ENCODE measurements around the gene USP4. TPM values are rescaled to one million over a fixed set of nuclear protein-coding genes. Genes with fewer than 3 reads are reported as not detected.

Gene USP4
- total and polyA plus RNA-seq, 2 of the 8 experiments (the other 6 are each of a cell fraction or from before 2014, with no cell fraction given): 16.0 to 27.8 TPM

- H3K18ac ChIP-seq (ENCODE audit: extremely low read depth, low read length): no peak overlapping the region
- no peak overlapping the region for H4K5ac ChIP-seq (ENCODE audit: insufficient read length, low read depth, low read length)
- peaks cover 0 to 14% of the 10 kb centered on the region in 2 experiments; a peak in 2 of 4 replicates for H3K79me2 ChIP-seq (ENCODE audit: control insufficient read depth in 1 of 2, insufficient read depth in 2 of 2, low read length in 2 of 2)
- no peaks in the 10 kb centered on the region for H4K20me1 ChIP-seq (replicated peaks in 1 of 2; ENCODE audit: control insufficient read depth in 1 of 2, insufficient read depth in 2 of 2, low read length in 2 of 2)
- no peaks in the 10 kb centered on the region for H3K9me3 ChIP-seq (ENCODE audit: insufficient read depth in 2 of 2, low read depth in 1 of 2, low read length in 1 of 2)
- H3K56ac ChIP-seq (replicated peaks; ENCODE audit: insufficient read length, low read depth, low read length): no peak overlapping the region
- H2BK12ac ChIP-seq (ENCODE audit: low read depth, low read length): no peak overlapping the region
- H3K4me1 ChIP-seq (replicated peaks in 1 of 4; ENCODE audit: control insufficient read depth in 3 of 4, insufficient read depth in 4 of 4, low read length in 3 of 4): peaks cover 0 to 3% (median 0%) of the 10 kb centered on the region in 4 experiments; a peak in 1 of 7 replicates
- no peak overlapping the region for H2BK120ac ChIP-seq (replicated peaks; ENCODE audit: low read depth, low read length)
- H3K23ac ChIP-seq (ENCODE audit: insufficient read length): no peak overlapping the region
- H3K4me3 ChIP-seq (ENCODE audit: extremely low read depth in 1 of 4, insufficient read depth in 2 of 4, low read depth in 3 of 4, low read length in 4 of 4): no peak overlapping the region
- no peak overlapping the region for H2AK5ac ChIP-seq (ENCODE audit: low read depth, low read length)
- no peaks in the 10 kb centered on the region; the same call in 1 of the 2 replicates for H3K79me1 ChIP-seq (ENCODE audit: low read depth, low read length)
- no peak overlapping the region for H2BK20ac ChIP-seq (ENCODE audit: low read length)
- POLR2A ChIA-PET (ENCODE audit: partially characterized antibody): interaction anchor here (0.9 to 1.9 kb wide), 8 partner anchors 9 to 118 kb away, joined by 3 to 6 read pairs (median 4); partner anchors contain the start of genes DAG1, RHOA, TCTA and USP4
- FAIRE-seq (no peak), DNase-seq (ENCODE audit: low read depth in 1 of 2, low spot score in 2 of 2) (no peak)
- no peak overlapping the region for H4K8ac ChIP-seq (ENCODE audit: extremely low read depth, insufficient read depth, low read length)
- no peak overlapping the region for H2AFZ ChIP-seq (ENCODE audit: low read length)
- peaks cover 0 to 10% (median 5%) of the 10 kb centered on the region in 4 experiments; a peak in 5 of 8 replicates for H3K36me3 ChIP-seq (ENCODE audit: control insufficient read depth in 2 of 4, insufficient read depth in 4 of 4, low read length in 3 of 4)
- CTCF ChIA-PET (ENCODE audit: partially characterized antibody): interaction anchor here (0.6 to 2.4 kb wide), 3 partner anchors 11 to 21 kb away, joined by 3 to 11 read pairs (median 3); partner anchors contain the start of gene USP4
- no peak overlapping the region for H3K4ac ChIP-seq (replicated peaks; ENCODE audit: insufficient read length, low read depth, low read length)
- H2BK5ac ChIP-seq (ENCODE audit: low read depth, low read length): no peak overlapping the region
- no peak overlapping the region for H2BK15ac ChIP-seq (ENCODE audit: low read length)
- peaks cover 2% of the 10 kb centered on the region; the same call in 1 of the 2 replicates for H3K23me2 ChIP-seq (ENCODE audit: low read depth, low read length)
- no peak overlapping the region for H3K27ac ChIP-seq (ENCODE audit: low read depth, low read length)
- H3K4me2 ChIP-seq (ENCODE audit: insufficient read depth in 1 of 2, low read depth in 2 of 2, low read length in 2 of 2): no peak overlapping the region
- no peak overlapping the region for H3K14ac ChIP-seq (ENCODE audit: insufficient read length)
- WGBS, 2 experiments (ENCODE audit: extremely low coverage in 1 of 2, insufficient coverage in 1 of 2, insufficient read length in 1 of 2, insufficient replicate concordance in 2 of 2, low coverage in 1 of 2, low lambda C conversion rate in 2 of 2, missing lambda C conversion rate in 1 of 2): 92% methylated on average over 4 of the region's 5 CpGs; no CpG with 5 or more reads in 1 of the 2 experiments
- no peaks in the 10 kb centered on the region for H3K27me3 ChIP-seq (replicated peaks in 1 of 4; ENCODE audit: control insufficient read depth in 3 of 4, extremely low read depth in 1 of 4, insufficient read depth in 3 of 4, low read length in 3 of 4)
- H3K9ac ChIP-seq (replicated peaks in 1 of 4; ENCODE audit: extremely low read depth in 1 of 4, low read depth in 3 of 4, low read length in 3 of 4): no peak overlapping the region
- no peak overlapping the region for H4K91ac ChIP-seq (replicated peaks; ENCODE audit: insufficient read length, low read length)
Measured at GRCh38 chr3:49352890-49353421, 13.1 kb upstream of the USP4 start.
